Common myeloid progenitor, CD34-positive (primary cell): Measurements from ENCODE around the gene GTF2A1L.

Experiments
- CTCF ChIA-PET: fragments of 350-600 bp; sonication (Branson Sonifier 250); formaldehyde crosslinking; loops from one replicate; lab custom pipeline; 2021; ENCODE audit warnings: antibody characterized with exemption; lab: Charles Lee
- POLR2A ChIA-PET: fragments of 350-600 bp; sonication (Branson Sonifier 250); formaldehyde crosslinking; loops from one replicate; lab custom pipeline; 2021; ENCODE audit warnings: antibody characterized with exemption; lab: Charles Lee
- DNase-seq, 3 donors: peaks; one replicate each; pipeline versions ENCODE4 v3.0.0 to v3.0.0-alpha.2; 2013
- H3K27ac ChIP-seq, 2 experiments: 1 replicate in 1 of 2; 2 replicates in 1 of 2; pipeline ENCODE4 v1.7.0; 2013; ENCODE audit warnings: inconsistent platforms in 2 of 2, low read length in 2 of 2, mild to moderate bottlenecking in 2 of 2, low read depth in 1 of 2, moderate library complexity in 1 of 2; ENCODE audit not compliant: severe bottlenecking in 2 of 2, insufficient read depth in 1 of 2, poor library complexity in 1 of 2
- H3K27me3 ChIP-seq, 5 experiments: replicated peaks in 2 of 5; 1 replicate in 3 of 5; 2 replicates in 2 of 5; pipeline versions ENCODE4 v1.6.1 to v1.7.0; 2013; ENCODE audit warnings: low read length in 4 of 5, mild to moderate bottlenecking in 2 of 5, moderate library complexity in 2 of 5, inconsistent platforms in 1 of 5; ENCODE audit not compliant: insufficient read depth in 5 of 5, control insufficient read depth in 4 of 5
- H3K36me3 ChIP-seq, 4 experiments: 1 replicate in 2 of 4; 2 replicates in 2 of 4; pipeline versions ENCODE4 v1.6.1 to v1.7.0; 2013; ENCODE audit warnings: low read length in 3 of 4, control low read depth in 1 of 4, mild to moderate bottlenecking in 1 of 4; ENCODE audit not compliant: control insufficient read depth in 4 of 4, insufficient read depth in 4 of 4
- H3K4me1 ChIP-seq, 4 experiments: 1 replicate in 3 of 4; 2 replicates in 1 of 4; pipeline versions ENCODE4 v1.6.1 to v1.7.1; 2013; ENCODE audit warnings: low read length in 3 of 4, mild to moderate bottlenecking in 3 of 4, control low read depth in 1 of 4, inconsistent platforms in 1 of 4, moderate library complexity in 1 of 4; ENCODE audit not compliant: control insufficient read depth in 4 of 4, insufficient read depth in 4 of 4; ENCODE audit errors: control extremely low read depth in 1 of 4
- H3K4me3 ChIP-seq, 7 experiments: 1 replicate in 4 of 7; 2 replicates in 3 of 7; pipeline versions ENCODE4 v1.5.1 to v1.7.0; 2013; ENCODE audit warnings: mild to moderate bottlenecking in 7 of 7, low read length in 6 of 7, moderate library complexity in 6 of 7, inconsistent platforms in 2 of 7, low read depth in 2 of 7, control low read depth in 1 of 7; ENCODE audit not compliant: insufficient read depth in 4 of 7, control insufficient read depth in 1 of 7; ENCODE audit errors: extremely low read depth in 1 of 7
- H3K9me3 ChIP-seq, 5 experiments: 1 replicate in 4 of 5; 2 replicates in 1 of 5; pipeline versions ENCODE4 v1.6.1 to v1.7.1; 2013; ENCODE audit warnings: low read length in 4 of 5, mild to moderate bottlenecking in 2 of 5, inconsistent platforms in 1 of 5, low read depth in 1 of 5, moderate library complexity in 1 of 5; ENCODE audit not compliant: control insufficient read depth in 4 of 5, insufficient read depth in 2 of 5; ENCODE audit errors: control extremely low read depth in 1 of 5
- WGBS: methylation state at CpG from one replicate; pipeline ENCODE4 v1.1.5; 2013; ENCODE audit not compliant: insufficient coverage; 5-methylcytosine and 5-hydroxymethylcytosine counted together

The GTF2A1L gene

GRCh38 chr2:48584551-48584950 lies 33.1 kb upstream of the GTF2A1L start:
- Histone ChIP-seq H3K27ac (no peak overlapping the region), H3K9me3 (peaks cover 0 to 2% (median 0%) of the 10 kb centered on the region in 5 experiments), H3K27me3 (no peaks in the 10 kb centered on the region), H3K36me3 (no peaks in the 10 kb centered on the region), H3K4me1 (peaks cover 0 to 3% (median 1%) of the 10 kb centered on the region in 4 experiments), H3K4me3 (no peak overlapping the region)
- WGBS, result no CpG with 5 or more reads among the region's 4 CpGs
- POLR2A ChIA-PET, result no interaction called here
- CTCF ChIA-PET, result interaction anchor here (0.6 kb wide), 1 partner anchor 32 kb away, joined by 3 read pairs; no protein-coding TSS in a partner anchor
- no peak for DNase-seq

GRCh38 chr2:48586433-48586832 lies 31.2 kb upstream of the GTF2A1L start:
- H3K27me3 ChIP-seq, result no peaks in the 10 kb centered on the region
- H3K9me3 ChIP-seq, result peaks cover 0 to 2% (median 0%) of the 10 kb centered on the region in 5 experiments
- no peak overlapping the region for H3K4me3 ChIP-seq
- H3K4me1 ChIP-seq, result peaks cover 0 to 3% (median 1%) of the 10 kb centered on the region in 4 experiments
- 62% methylated on average over 3 of the region's 4 CpGs for WGBS
- POLR2A ChIA-PET, result no interaction called here
- H3K27ac ChIP-seq, result no peak overlapping the region
- no peaks in the 10 kb centered on the region for H3K36me3 ChIP-seq
- DNase-seq, result no peak
- CTCF ChIA-PET, result no interaction called here

GRCh38 chr2:48587560-48587959 lies 30.1 kb upstream of the GTF2A1L start:
- WGBS, result 95% methylated on average over 4 of the region's 5 CpGs
- Histone ChIP-seq H3K9me3 (no peaks in the 10 kb centered on the region), H3K27me3 (no peaks in the 10 kb centered on the region), H3K4me1 (peaks cover 0 to 3% (median 1%) of the 10 kb centered on the region in 4 experiments), H3K27ac (no peak overlapping the region), H3K4me3 (no peak overlapping the region), H3K36me3 (no peaks in the 10 kb centered on the region)
- no peak for DNase-seq
- CTCF ChIA-PET, result interaction anchor here (1.1 to 1.6 kb wide), 5 partner anchors 13 to 52 kb away, joined by 3 to 6 read pairs (median 3); no protein-coding TSS in a partner anchor
- POLR2A ChIA-PET, result no interaction called here

GRCh38 chr2:48587961-48588360 lies 29.7 kb upstream of the GTF2A1L start:
- Histone ChIP-seq H3K9me3 (no peaks in the 10 kb centered on the region), H3K36me3 (no peaks in the 10 kb centered on the region), H3K27ac (no peak overlapping the region), H3K27me3 (no peaks in the 10 kb centered on the region), H3K4me3 (no peak overlapping the region), H3K4me1 (peaks cover 0 to 3% (median 1%) of the 10 kb centered on the region in 4 experiments)
- DNase-seq, result no peak
- CTCF ChIA-PET, result interaction anchor here (1.1 to 1.6 kb wide), 5 partner anchors 12 to 53 kb away, joined by 3 to 6 read pairs (median 3); no protein-coding TSS in a partner anchor
- POLR2A ChIA-PET, result no interaction called here
- WGBS, result no CpG with 5 or more reads among the region's 3 CpGs

- peaks cover 0 to 3% (median 1%) of the 10 kb centered on the region in 4 experiments for H3K4me1 ChIP-seq
- H3K36me3 ChIP-seq, result no peaks in the 10 kb centered on the region
- no peaks in the 10 kb centered on the region for H3K27me3 ChIP-seq
- peak overlapping the region in 1 of 7 experiments; percentile 21 for H3K4me3 ChIP-seq
- DNase-seq, result no peak
- no peaks in the 10 kb centered on the region for H3K9me3 ChIP-seq
- ChIA-PET POLR2A (no interaction called here), CTCF (interaction anchor here (0.9 to 1.6 kb wide), 5 partner anchors 9 to 54 kb away, joined by 3 to 6 read pairs (median 3); no protein-coding TSS in a partner anchor)
- no peak overlapping the region for H3K27ac ChIP-seq
- WGBS, result no CpG with 5 or more reads among the region's 1 CpG
Measured at GRCh38 chr2:48588745-48589144, 28.9 kb upstream of the GTF2A1L start.

GRCh38 chr2:48589170-48589767 lies 28.4 kb upstream of the GTF2A1L start:
- H3K27me3 ChIP-seq, result no peaks in the 10 kb centered on the region
- DNase-seq, result peak; percentile 27 to 43 (median 40)
- CTCF ChIA-PET, result interaction anchor here (0.9 kb wide), 2 partner anchors 8 to 11 kb away, joined by 3 to 6 read pairs; no protein-coding TSS in a partner anchor
- POLR2A ChIA-PET, result no interaction called here
- no peaks in the 10 kb centered on the region for H3K9me3 ChIP-seq
- H3K36me3 ChIP-seq, result no peaks in the 10 kb centered on the region
- H3K27ac ChIP-seq, result no peak overlapping the region
- no CpG with 5 or more reads among the region's 5 CpGs for WGBS
- peaks cover 0 to 3% (median 1%) of the 10 kb centered on the region in 4 experiments for H3K4me1 ChIP-seq
- H3K4me3 ChIP-seq, result peak overlapping the region in 1 of 7 experiments; percentile 21

- ChIA-PET POLR2A (no interaction called here), CTCF (no interaction called here)
- Histone ChIP-seq H3K4me1 (peaks cover 0 to 3% (median 1%) of the 10 kb centered on the region in 4 experiments), H3K36me3 (no peaks in the 10 kb centered on the region), H3K27me3 (no peaks in the 10 kb centered on the region), H3K27ac (no peak overlapping the region), H3K4me3 (no peak overlapping the region), H3K9me3 (no peaks in the 10 kb centered on the region)
- no CpG with 5 or more reads among the region's 1 CpG for WGBS
- no peak for DNase-seq
Measured at GRCh38 chr2:48590017-48590416, 27.6 kb upstream of the GTF2A1L start.
